GM12874 (cell line): ENCODE measurements around the gene ADAMTS9.

Experiments used
- CTCF ChIP-seq: IDR thresholded peaks from 2 replicates; pipeline ENCODE4 v1.5.1; 2011; ENCODE audit warnings: low read depth, mild to moderate bottlenecking, control low read depth, low read length, moderate library complexity; ENCODE audit not compliant: insufficient read depth

ADAMTS9 gene

GRCh38 chr3:64530434-64531049 lies 157.3 kb downstream of the ADAMTS9 start:
- peak; percentile 39; the same call in 1 of the 2 replicates for TF ChIP-seq CTCF

GRCh38 chr3:64523324-64523723 lies 164.5 kb downstream of the ADAMTS9 start:
- TF ChIP-seq CTCF, result no peak

- no peak for TF ChIP-seq CTCF
Measured at GRCh38 chr3:64520334-64520733, 167.5 kb downstream of the ADAMTS9 start.

GRCh38 chr3:64518950-64519349 lies 168.8 kb downstream of the ADAMTS9 start:
- TF ChIP-seq CTCF, result no peak

- TF ChIP-seq CTCF, result no peak
Measured at GRCh38 chr3:64518496-64518895, 169.3 kb downstream of the ADAMTS9 start.

GRCh38 chr3:64514889-64515288 lies 172.9 kb downstream of the ADAMTS9 start:
- TF ChIP-seq CTCF, result no peak

GRCh38 chr3:64509206-64509605 lies 178.6 kb downstream of the ADAMTS9 start:
- TF ChIP-seq CTCF, result no peak

- TF ChIP-seq CTCF, result no peak
Measured at GRCh38 chr3:64508140-64508539, 179.7 kb downstream of the ADAMTS9 start.
